Peyer's patch (tissue), 4 donors: ENCODE results near the gene TNS3. TPM values are rescaled to one million over a fixed set of nuclear protein-coding genes. Genes with fewer than 3 reads are reported as not detected.

Experiments used
- DNase-seq, 3 donors: peaks; one replicate each; pipeline ENCODE4 v3.0.0-alpha.2; 2017 to 2019
- H3K27ac ChIP-seq, 4 donors: fragments of 200-600 bp; sonication (generic); one replicate each; pipeline ENCODE4 v1.5.1; 2016 to 2019
- H3K27me3 ChIP-seq, 2 donors: fragments of 200-600 bp; sonication (generic); one replicate each; pipeline ENCODE4 v1.5.1; 2019
- H3K36me3 ChIP-seq, 3 donors: fragments of 200-600 bp; sonication (generic); one replicate each; pipeline ENCODE4 v1.5.1; 2016 to 2019
- H3K4me1 ChIP-seq, 4 donors: fragments of 200-600 bp; sonication (generic); one replicate each; pipeline ENCODE4 v1.5.1; 2016 to 2019
- H3K4me3 ChIP-seq, 4 donors: fragments of 200-600 bp; sonication (generic); 1 replicate in 3 of 4; 2 replicates in 1 of 4; pipeline ENCODE4 v1.5.1; 2016 to 2019; ENCODE audit warnings: mild to moderate bottlenecking in 1 of 4
- H3K9me3 ChIP-seq, 4 donors: fragments of 200-600 bp; sonication (generic); one replicate each; pipeline ENCODE4 v1.5.1; 2016 to 2019; ENCODE audit warnings: mild to moderate bottlenecking in 1 of 4
- POLR2A ChIP-seq, 2 donors: fragments of 450-650 bp; IDR thresholded peaks; one replicate each; pipeline ENCODE4 v1.5.1; 2017; ENCODE audit warnings: antibody characterized with exemption in 2 of 2, mild to moderate bottlenecking in 2 of 2, moderate library complexity in 2 of 2
- total RNA-seq, 4 donors: library from RNA; depleted of rRNA; stranded (reverse); fragments of >200 nt; gene quantifications; one replicate each; pipeline ENCODE4 v1.1.0, GENCODE V29; 2016
- TF ChIP-seq, protein P1 (sequence below), 6 experiments: fragments of 450-650 bp in 4 of 6; fragments of 200-600 bp in 2 of 6; sonication (generic) in 1 of 6; IDR thresholded peaks; one replicate each; pipeline ENCODE4 v1.5.1; 2017 to 2019; ENCODE audit warnings: antibody characterized with exemption in 6 of 6, mild to moderate bottlenecking in 3 of 6, moderate library complexity in 1 of 6

The TNS3 gene
- total RNA-seq, 4 donors from 2014 or later, result 79.5 to 157 (median 112) TPM

DNA sequence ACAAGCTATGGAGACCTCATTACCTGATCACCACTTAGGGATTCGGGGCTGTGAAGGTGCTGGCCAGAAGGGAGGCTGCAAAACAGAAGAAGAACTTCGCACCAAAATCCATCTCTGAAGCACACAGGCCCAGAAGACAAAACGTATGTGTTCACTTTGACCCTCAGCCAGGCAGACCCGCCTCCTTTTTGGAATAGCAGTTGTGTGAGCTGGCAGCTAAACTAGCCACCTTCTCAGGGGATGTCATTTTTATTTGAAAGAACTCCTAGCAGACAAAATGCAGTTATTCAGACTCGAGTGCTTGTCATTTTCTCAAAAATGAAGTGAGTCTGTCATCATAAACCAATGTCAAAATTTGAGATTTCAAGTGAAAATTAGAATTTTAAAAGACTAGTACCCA, 71.7 kb downstream of the TNS3 start:
- no peak overlapping the region for H3K4me3 ChIP-seq
- H3K27ac ChIP-seq, result no peak overlapping the region
- DNase-seq, result no peak
- H3K9me3 ChIP-seq, result no peaks in the 10 kb centered on the region
- H3K4me1 ChIP-seq, result peaks cover 0 to 22% (median 2%) of the 10 kb centered on the region in 4 donors
- H3K27me3 ChIP-seq, result no peaks in the 10 kb centered on the region
- no peak for TF ChIP-seq POLR2A (IDR thresholded peaks at IDR 0.05)
- TF ChIP-seq, protein P1, sequence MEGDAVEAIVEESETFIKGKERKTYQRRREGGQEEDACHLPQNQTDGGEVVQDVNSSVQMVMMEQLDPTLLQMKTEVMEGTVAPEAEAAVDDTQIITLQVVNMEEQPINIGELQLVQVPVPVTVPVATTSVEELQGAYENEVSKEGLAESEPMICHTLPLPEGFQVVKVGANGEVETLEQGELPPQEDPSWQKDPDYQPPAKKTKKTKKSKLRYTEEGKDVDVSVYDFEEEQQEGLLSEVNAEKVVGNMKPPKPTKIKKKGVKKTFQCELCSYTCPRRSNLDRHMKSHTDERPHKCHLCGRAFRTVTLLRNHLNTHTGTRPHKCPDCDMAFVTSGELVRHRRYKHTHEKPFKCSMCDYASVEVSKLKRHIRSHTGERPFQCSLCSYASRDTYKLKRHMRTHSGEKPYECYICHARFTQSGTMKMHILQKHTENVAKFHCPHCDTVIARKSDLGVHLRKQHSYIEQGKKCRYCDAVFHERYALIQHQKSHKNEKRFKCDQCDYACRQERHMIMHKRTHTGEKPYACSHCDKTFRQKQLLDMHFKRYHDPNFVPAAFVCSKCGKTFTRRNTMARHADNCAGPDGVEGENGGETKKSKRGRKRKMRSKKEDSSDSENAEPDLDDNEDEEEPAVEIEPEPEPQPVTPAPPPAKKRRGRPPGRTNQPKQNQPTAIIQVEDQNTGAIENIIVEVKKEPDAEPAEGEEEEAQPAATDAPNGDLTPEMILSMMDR (IDR thresholded peaks at IDR 0.05), result no peak
- H3K36me3 ChIP-seq, result peaks cover 0 to 26% (median 0%) of the 10 kb centered on the region in 3 donors

DNA sequence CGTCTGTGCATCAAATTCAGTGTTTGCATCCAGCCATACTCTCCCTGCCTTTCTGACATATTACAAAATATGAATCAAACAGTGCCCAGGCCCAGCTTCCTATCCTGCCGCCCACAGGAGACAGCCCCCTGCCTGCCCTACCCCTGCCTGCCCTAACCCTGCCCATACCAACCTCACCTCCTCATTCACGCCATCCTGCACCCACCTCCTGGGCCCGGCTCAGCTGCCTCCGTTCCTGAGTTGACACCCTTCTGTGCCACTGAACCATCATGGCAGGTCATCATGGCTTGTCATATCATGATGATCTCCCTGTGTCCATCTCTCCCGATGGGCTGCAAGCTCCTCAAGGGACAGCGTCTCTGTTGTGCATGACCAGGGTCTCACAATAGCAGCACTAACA, 72.3 kb downstream of the TNS3 start:
- Histone ChIP-seq H3K4me3 (no peak overlapping the region), H3K9me3 (no peaks in the 10 kb centered on the region), H3K27ac (no peak overlapping the region), H3K4me1 (peaks cover 0 to 24% (median 2%) of the 10 kb centered on the region in 4 donors), H3K36me3 (peaks cover 0 to 27% (median 0%) of the 10 kb centered on the region in 3 donors), H3K27me3 (no peaks in the 10 kb centered on the region)
- no peak for DNase-seq
- TF ChIP-seq, protein P1 (IDR thresholded peaks at IDR 0.05), result no peak

DNA sequence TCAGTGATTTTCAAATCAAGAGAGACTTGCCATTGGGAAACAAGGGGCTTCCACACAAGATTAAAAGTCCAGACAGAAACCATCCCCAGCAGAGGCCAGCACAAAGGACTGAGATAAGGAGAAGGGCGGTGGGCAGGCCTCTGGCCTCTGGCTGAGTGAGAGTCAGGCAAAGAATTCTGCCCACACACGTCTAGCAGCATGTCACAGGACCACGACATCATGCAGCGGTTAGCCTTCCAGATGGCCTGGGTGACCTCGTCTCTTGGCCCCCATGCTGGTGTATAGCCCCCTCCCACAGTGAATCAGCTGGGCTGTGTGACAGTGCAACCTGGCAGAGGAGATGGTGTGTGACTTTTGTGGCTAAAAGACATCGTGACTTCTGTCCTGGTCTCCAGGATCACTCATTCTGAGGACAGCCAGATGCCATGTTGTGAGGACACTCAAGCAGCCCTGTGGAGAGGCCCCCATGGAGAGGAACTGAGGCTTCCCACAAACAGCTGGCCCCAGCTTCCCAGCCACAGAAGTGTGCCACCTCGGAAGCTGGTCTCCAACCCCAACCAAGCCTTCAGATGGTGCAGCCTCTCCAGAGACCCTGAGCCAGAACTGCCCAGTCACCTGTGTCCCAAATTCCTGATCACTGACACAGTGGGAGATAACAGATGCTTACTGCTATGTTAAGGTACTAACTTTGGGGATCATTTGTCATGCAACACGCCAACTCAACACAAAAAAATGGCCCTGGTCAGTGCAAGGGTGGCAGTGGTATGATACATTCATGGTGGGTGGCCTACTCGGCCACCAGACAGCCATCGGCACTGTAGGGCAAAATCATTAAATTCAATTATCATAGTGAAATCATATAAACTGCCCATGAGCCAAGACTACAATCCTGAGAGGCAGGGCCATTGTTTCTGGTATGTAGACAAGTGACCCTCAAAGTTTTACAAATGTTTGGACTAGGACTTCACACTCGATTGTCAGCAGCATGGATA, 73.2 kb downstream of the TNS3 start:
- DNase-seq, result no peak
- Histone ChIP-seq H3K9me3 (no peaks in the 10 kb centered on the region), H3K4me1 (peaks cover 0 to 25% (median 2%) of the 10 kb centered on the region in 4 donors), H3K27ac (no peak overlapping the region), H3K4me3 (no peak overlapping the region), H3K27me3 (no peaks in the 10 kb centered on the region), H3K36me3 (peaks cover 0 to 27% (median 0%) of the 10 kb centered on the region in 3 donors)
- TF ChIP-seq, protein P1 (IDR thresholded peaks at IDR 0.05), result no peak
- no peak for TF ChIP-seq POLR2A (IDR thresholded peaks at IDR 0.05)

DNA sequence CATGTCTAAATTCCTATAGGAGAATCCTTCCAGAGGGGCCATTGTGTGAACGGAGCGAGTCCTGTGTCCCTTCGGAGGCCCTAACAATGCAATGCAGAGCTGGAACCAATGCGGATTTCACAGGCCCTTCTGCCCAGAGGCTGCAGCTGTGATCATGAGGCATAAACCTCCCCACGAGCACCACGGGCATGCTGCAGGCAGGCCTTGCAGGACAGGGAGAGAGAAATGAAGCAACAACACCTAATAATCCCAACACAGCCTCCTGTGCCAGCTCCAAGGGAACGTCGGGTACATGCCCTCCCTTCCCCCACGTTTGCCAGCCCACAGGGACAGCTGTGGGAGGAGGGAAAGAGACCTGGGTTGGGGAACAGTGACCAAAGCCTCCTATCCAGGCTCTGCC, 74.4 kb downstream of the TNS3 start:
- Histone ChIP-seq H3K27me3 (no peaks in the 10 kb centered on the region), H3K27ac (no peak overlapping the region), H3K4me1 (peaks cover 0 to 28% (median 0%) of the 10 kb centered on the region in 4 donors), H3K9me3 (no peaks in the 10 kb centered on the region), H3K4me3 (no peak overlapping the region), H3K36me3 (peaks cover 0 to 27% (median 0%) of the 10 kb centered on the region in 3 donors)
- TF ChIP-seq POLR2A (IDR thresholded peaks at IDR 0.05), result no peak
- TF ChIP-seq, protein P1 (IDR thresholded peaks at IDR 0.05), result no peak
- DNase-seq, result no peak

DNA sequence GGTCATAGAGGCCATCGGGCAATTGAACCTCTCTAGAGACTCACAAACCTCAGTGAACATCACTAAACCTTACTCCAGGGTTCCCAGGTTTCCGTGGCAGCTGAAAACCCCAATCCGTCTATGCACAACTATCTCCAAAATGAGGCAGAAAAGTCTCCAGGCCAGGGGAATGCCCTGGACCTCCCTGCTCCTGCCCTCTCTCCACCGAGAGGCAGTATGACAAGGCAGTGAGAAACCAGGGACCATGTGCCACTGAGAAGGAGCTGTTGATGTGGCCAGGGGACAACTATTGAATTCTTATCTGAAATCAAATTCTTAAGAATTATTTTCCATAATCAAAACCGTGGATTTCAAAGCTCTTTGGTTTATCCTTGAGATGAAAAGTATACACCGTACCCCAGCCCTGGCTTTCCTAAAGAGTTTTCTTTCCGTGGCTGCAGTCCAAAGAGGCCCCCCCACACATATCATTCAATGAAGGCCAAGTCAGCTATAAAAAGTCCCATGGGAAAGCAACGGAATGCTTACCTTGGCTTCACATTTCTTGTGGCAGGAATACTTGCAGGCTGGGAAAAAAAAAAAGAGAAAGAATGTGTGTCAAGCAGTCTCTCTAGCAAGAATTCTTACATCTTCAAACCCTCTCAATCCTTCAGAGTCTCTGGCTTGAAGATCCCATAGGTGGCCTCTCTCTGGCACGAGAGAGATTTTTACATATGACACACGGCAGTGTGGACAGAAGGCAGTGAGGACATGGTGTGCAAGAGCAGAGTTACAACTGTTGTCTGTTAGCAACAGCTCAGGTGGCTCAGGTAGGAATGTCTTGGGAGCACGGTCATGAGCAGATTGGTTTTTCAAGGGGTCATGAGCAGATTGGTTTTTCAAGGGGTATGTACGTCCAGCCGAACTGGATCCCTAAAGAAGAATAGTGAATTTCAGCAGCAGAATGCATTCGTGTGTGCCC, 75.2 kb downstream of the TNS3 start:
- H3K36me3 ChIP-seq, result peaks cover 0 to 24% (median 0%) of the 10 kb centered on the region in 3 donors
- no peak overlapping the region for H3K4me3 ChIP-seq
- no peaks in the 10 kb centered on the region for H3K27me3 ChIP-seq
- H3K4me1 ChIP-seq, result peaks cover 0 to 32% (median 0%) of the 10 kb centered on the region in 4 donors
- H3K9me3 ChIP-seq, result no peaks in the 10 kb centered on the region
- TF ChIP-seq, protein P1 (IDR thresholded peaks at IDR 0.05), result no peak
- TF ChIP-seq POLR2A (IDR thresholded peaks at IDR 0.05), result no peak
- no peak overlapping the region for H3K27ac ChIP-seq
- DNase-seq, result no peak
